Right renal pelvis (tissue), 4 donors: ENCODE data around the gene RANBP9. TPM values are rescaled to one million over a fixed set of nuclear protein-coding genes. Genes with fewer than 3 reads are reported as not detected.

Source experiments
- DNase-seq, 4 donors: peaks; one replicate each; pipeline ENCODE4 v3.0.0-alpha.2; 2013; ENCODE audit warnings: low read depth in 4 of 4, low spot score in 3 of 4, missing footprints in 1 of 4
- polyA plus RNA-seq, 4 donors: library from polyadenylated mRNA; unstranded; fragments of 120-200 nt; gene quantifications; one replicate each; pipeline ENCODE4 v1.2.1, GENCODE V29; 2013; ENCODE audit not compliant: insufficient read length in 4 of 4

Gene RANBP9
- polyA plus RNA-seq, result 10 to 100 TPM; 39.5 to 52.5 (median 49.9) TPM

DNA sequence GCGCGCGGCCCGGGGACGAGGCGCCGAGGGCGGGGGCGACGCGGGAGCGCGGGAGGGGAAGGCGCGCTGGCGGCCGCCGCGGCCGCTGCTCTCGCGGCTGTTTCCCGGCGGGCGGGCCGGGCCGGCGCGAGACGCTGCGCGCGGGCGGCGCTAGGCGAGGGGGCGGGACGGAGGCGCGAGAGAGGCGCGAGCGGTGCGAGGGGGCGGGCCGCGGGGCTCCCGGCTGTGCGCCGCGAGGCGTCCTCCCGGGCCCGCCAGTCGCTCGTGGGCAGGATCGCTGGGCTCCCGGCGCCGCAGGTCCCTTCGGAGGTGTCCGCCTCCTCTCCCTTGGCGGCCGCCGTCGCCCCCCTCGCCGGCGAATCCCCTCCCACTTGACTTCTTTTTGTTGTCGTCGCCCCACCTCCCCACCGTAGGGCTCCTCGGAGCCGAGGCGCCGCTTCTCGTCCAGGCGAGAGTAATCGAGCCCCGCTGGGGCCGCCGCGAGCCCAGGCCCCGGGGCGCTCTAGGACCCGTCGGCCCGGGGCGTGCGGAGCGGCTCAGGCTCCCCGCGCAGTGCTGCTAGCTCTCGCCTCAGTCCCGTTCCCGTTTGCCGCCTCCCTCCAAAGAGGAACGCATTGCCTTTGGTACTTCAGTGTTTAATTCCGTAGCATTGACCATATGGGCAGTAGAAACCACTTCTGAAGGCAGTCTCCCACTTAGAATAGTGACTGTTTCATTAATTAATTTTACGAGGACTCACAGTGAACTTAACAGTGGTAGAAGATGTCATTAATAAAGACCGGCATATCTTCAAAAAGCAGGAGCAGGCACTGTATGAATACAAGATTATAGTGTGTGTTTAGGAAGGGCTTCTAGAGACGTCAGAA, at the start of gene RANBP9:
Gene RANBP9 (minus strand): TSS at position 103 of the 866 bp plus-strand sequence. CDS start 330 bp downstream, outside the sequence.
- peak; percentile 76 to 86 (median 85) for DNase-seq

GRCh38 chr6:13760307-13761304, 49.0 kb upstream of the RANBP9 start:
- DNase-seq, result no peak

DNA sequence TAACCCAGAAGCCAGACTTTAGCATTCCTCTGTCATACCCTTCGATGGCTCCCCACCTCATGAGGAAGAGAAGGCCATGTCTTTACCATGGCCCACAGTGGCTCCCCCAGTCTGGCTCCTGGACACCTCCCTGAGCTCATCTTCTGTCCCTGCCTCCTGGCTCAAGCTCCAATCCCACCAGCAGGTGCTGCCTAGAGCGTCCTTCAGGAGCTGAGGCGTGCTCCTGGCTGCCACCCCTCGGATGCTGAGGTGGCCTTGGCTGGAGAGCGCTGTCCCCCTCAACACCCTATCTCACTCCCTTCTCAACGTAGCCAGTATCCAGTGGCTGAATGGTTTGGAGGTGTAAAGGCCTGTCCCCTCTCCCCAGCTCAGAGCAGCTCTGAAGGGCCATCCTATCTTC, 47.4 kb upstream of the RANBP9 start:
- DNase-seq, result no peak

DNA sequence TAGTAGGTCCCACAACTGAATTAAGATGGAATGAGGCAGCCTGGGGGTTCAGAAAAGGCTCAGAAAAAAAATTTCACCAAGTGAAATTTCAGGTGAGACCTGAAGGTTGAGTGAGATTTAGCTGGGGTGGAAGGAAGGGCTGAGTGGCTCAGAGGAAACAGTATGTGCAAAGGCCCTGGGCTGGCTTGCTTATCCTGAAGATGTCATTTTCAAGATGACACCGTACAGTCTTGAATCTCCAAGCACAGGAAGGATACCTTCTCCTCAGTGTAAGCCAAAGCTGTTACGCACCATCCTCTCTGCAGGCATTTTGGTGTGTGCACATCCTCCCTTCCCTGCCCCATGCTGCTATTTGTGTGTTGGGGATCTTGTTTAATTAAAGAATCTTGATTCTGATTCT, 43.0 kb upstream of the RANBP9 start:
- DNase-seq, result no peak

DNA sequence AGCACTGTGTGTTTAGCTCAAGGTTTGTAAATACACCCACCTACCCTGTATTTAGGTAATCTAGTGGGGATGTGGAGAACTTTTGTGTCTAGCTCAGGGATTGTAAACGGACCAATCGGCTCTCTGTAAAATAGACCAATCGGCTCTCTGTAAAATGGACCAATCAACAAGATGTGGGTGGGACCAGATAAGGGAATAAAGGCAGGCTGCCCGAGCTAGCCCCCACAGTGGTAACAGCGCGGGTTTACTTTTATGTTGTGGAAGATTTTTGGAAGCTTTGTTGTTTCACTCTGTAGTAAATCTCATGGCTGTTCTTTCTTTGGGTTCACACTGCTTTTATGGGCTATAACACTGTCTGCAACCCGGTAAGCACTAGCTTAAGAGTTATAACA, 32.1 kb upstream of the RANBP9 start:
- DNase-seq, result no peak

GRCh38 chr6:13742961-13743735, 31.5 kb upstream of the RANBP9 start:
- no peak for DNase-seq

DNA sequence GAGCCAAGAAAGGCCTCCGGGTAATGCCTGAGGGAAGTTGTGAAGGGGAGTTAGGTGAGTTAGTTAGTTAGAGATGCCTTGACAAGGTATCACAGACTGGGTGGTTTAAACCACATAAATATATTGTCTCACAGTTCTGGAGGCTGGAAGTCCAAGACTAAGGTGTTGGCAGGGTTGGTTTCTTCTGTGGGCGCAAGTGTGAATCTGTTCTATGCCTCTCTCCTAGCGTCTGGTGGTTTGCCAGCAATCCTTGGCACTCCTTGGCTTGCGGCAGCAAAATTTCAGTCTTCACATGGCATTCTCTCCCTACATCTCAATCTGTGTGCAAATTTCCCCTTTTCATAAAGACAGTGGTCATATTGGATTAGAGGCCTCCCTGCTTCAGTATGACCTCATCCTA, 29.7 kb upstream of the RANBP9 start:
- no peak for DNase-seq

- no peak for DNase-seq
Measured at GRCh38 chr6:13735031-13735430, 23.4 kb upstream of the RANBP9 start.

DNA sequence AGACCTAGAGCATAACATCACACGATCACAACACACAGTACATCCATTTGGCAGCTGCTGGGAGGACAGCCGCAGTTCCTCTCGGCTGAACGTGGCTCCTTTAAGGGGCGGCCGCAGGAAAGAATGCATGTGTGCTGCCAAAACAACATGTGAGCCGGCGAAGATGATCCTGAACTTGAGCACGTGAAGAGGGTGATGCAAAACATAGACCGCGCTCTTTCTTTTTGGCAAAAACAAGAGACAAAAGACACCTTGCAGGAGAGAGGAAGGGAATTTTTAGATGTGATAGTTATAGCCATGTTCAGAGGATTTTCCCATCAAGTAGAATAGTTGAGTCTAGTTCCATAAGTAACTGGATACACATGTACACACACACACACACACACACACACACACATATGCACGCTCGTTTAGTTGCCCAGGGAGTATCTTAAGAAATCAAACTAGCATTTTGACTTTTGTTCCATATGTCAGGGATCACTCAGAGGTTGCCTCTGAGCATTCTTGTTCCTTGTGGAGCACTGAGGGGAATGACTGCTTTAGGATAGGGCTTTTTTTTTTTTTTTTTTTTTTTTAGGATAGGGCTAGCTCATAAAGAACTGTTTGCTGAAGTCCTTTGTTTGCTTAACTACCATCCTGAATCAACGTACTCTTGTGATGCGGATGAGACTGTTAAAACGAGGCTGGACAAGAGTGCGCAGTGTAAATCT, 21.7 kb upstream of the RANBP9 start:
- DNase-seq, result peak in 2 of 4 donors; percentile 31 to 38

DNA sequence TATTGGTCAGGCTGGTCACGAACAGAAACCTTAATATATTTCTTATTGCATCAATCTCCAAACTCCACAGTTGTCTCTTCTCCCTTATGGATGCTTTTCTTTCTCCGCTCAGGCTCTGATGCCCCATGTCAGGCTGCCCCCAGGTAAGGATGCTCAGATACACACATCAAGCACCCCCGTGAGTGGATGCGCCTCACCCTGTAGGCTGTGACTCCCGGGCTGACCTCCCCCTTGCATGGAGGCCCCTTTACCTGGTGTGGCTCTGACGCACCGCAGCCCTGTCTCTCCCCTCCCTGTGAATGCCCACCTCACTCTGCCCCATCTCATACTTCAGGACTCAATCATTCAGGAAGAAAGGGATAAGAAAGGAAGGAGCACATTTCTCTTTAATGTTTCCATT, 19.1 kb upstream of the RANBP9 start:
- no peak for DNase-seq

GRCh38 chr6:13729891-13730290, 18.3 kb upstream of the RANBP9 start:
- no peak for DNase-seq

- no peak for DNase-seq
Measured at GRCh38 chr6:13725570-13725969, 13.9 kb upstream of the RANBP9 start.

GRCh38 chr6:13725052-13725451, 13.4 kb upstream of the RANBP9 start:
- DNase-seq, result no peak

DNA sequence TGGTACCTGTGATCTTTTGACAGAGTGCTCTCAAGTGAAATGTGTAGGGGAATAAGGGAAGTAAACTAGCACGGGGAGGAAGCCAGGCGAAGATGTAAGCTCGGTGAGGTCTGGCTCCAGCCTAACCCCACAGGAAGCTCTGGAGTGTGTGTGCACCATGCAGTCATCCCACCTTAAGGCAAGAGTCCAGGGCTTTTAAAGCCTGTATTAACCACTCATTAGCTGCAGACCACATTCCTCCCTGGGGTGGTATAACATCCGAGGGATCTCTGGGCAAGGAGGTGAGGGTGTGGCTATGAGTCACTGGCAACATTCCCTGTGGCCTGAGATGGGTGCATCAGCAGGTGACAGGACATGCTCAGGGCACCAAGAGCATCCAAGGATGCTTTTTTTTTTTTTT, 12.5 kb upstream of the RANBP9 start:
- DNase-seq, result no peak

DNA sequence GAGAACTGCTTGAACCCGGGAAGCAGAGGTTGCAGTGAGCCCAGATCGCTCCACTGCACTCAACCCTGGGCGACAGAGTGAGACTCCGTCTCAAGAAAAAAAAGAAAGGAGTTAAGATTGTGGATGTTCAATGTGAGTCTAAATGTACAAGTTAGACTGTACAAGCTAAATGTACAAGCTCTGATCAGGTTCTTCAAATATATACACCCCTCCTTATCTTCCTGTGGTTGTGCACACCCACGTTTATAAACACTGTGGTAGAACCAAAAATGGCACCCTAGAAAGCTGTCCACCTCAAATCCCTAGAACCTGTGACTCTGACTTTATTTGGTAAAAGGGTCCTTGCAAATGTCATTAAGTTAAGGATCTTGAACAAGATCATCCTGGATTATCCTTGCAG, 11.2 kb upstream of the RANBP9 start:
- DNase-seq, result no peak

- no peak for DNase-seq
Measured at GRCh38 chr6:13718123-13718458, 6.5 kb upstream of the RANBP9 start.

- DNase-seq, result no peak
Measured at GRCh38 chr6:13716955-13717295, 5.3 kb upstream of the RANBP9 start.

DNA sequence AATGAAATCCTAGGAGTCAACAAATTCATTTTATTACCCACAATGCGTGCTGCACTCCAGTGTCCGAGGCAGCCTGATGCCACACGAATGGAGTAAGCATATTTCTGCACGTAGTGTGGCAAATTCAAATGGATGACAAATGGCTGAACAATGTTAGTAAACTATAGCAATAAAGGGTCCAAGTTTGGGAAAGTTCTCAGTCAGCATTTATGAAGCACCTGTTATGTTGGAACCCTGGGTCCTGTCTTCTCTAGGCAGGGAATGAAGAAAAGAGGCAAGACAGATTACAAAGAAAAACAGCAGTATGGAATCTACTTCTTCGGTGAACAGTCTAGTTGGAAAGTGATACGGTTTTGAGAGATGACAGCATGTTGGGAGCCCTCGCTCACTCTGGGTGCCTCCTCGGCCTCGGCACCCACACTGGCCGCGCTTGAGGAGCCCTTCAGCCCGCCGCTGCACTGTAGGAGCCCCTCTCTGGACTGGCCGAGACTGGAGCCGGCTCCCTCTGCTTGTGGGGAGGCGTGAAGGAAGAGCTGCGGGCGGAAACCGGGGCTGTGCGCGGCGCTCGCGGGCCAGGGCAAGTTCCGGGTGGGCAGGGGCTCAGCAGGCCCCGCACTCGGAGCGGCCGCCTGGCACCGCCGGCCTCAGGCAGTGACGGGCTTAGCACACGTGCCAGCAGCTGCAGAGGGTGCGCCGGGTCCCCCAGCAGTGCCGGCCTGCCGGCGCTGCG, 4.8 kb upstream of the RANBP9 start:
- no peak for DNase-seq

- no peak for DNase-seq
Measured at GRCh38 chr6:13715444-13715883, 3.8 kb upstream of the RANBP9 start.

DNA sequence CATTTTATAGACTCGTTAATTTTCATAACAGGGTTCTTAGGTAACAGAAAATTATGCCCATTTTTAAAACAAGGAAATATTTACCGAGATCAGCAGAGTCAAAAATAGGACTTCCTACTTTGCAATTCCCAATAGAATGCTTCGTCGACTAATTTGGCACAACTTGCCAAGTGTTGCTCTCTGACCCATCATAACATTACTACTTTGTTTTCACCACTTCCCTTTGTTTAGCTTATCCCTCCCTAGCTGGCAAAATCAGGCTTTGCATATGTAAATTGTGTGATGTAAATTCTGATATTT, 914 bp upstream of the RANBP9 start:
- no peak for DNase-seq
